DND-41 (cell line): Measurements from ENCODE around the gene STEAP3.

Experiments
- ATAC-seq: fragments of 200-7000 bp; cut with Tn5 transposase; 3 replicates; pipeline ENCODE4 v1.9.1; 2021; ENCODE audit warnings: low read depth; ENCODE audit not compliant: insufficient read depth
- DNase-seq: peaks from one replicate; pipeline ENCODE4 v3.0.0-alpha.2; 2020
- H2AFZ ChIP-seq: 2 replicates; pipeline ENCODE4 v1.6.0; 2012; ENCODE audit warnings: low read depth, low read length
- H3K27ac ChIP-seq: 2 replicates; pipeline ENCODE4 v1.5.1; 2012; ENCODE audit warnings: low read length, inconsistent platforms
- H3K27me3 ChIP-seq: fragments of 200-600 bp; sonication (generic); 2 replicates; pipeline ENCODE4 v1.6.0; 2012; ENCODE audit warnings: low read length, mild to moderate bottlenecking, inconsistent platforms; ENCODE audit not compliant: insufficient read depth, poor library complexity
- H3K36me3 ChIP-seq: 2 replicates; pipeline ENCODE4 v1.5.1; 2012; ENCODE audit warnings: low read length, inconsistent platforms; ENCODE audit not compliant: insufficient read depth
- H3K4me1 ChIP-seq: 2 replicates; pipeline ENCODE4 v1.5.1; 2012; ENCODE audit warnings: mild to moderate bottlenecking, low read length; ENCODE audit not compliant: insufficient read depth
- H3K4me2 ChIP-seq: 2 replicates; pipeline ENCODE4 v1.6.0; 2012; ENCODE audit warnings: mild to moderate bottlenecking, moderate library complexity, low read length, inconsistent platforms; ENCODE audit not compliant: insufficient read depth
- H3K4me3 ChIP-seq, 2 experiments: fragments of 200-600 bp in 1 of 2; shearing (Covaris generic) in 1 of 2; 2 replicates each; pipeline ENCODE4 v1.5.1; 2012 to 2016; ENCODE audit warnings: inconsistent platforms in 2 of 2, low read length in 2 of 2, mild to moderate bottlenecking in 2 of 2, low read depth in 1 of 2, moderate library complexity in 1 of 2
- H3K79me2 ChIP-seq: 2 replicates; pipeline ENCODE4 v1.6.0; 2012; ENCODE audit warnings: low read length, inconsistent platforms; ENCODE audit not compliant: insufficient read depth
- H3K9ac ChIP-seq: 2 replicates; pipeline ENCODE4 v1.6.0; 2012; ENCODE audit warnings: low read depth, mild to moderate bottlenecking, inconsistent platforms, low read length, moderate library complexity
- H3K9me3 ChIP-seq: 2 replicates; pipeline ENCODE4 v1.5.1; 2012; ENCODE audit warnings: low read length, moderate library complexity, mild to moderate bottlenecking, inconsistent platforms; ENCODE audit not compliant: insufficient read depth, severe bottlenecking
- H4K20me1 ChIP-seq: 2 replicates; pipeline ENCODE4 v1.6.0; 2012; ENCODE audit warnings: low read length; ENCODE audit not compliant: insufficient read depth
- EZH2 ChIP-seq: IDR thresholded peaks from 3 replicates; pipeline ENCODE4 v1.6.1; 2012; ENCODE audit warnings: borderline replicate concordance, low read depth, mild to moderate bottlenecking, moderate library complexity, low read length, inconsistent platforms; ENCODE audit not compliant: severe bottlenecking
- TF ChIP-seq, protein P1 (sequence below): IDR thresholded peaks from 2 replicates; pipeline ENCODE4 v1.5.1; 2012; ENCODE audit warnings: borderline replicate concordance, low read length, moderate library complexity, mild to moderate bottlenecking; ENCODE audit not compliant: poor library complexity, severe bottlenecking; ENCODE audit errors: extremely low read depth

STEAP3 gene

DNA sequence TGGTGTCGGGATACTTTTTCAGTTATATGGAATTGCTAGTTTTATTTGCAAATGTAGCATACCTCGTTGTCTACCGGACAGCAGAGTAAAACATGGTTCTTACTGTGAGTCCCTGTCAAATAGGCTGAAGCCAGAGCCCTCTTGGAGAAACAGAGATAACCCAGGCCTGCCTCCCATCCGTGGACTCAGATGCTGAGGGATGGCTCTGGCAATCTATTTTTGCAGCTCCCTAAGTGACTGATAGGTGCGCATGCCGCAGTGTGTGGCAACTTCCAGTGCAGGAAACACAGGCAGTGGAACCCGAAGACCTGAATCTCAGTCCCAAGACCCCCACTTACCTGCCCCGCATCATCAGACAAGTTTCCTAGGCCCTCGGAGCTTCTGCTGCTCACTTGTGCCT lies 33.6 kb downstream of the STEAP3 start:
- no peak overlapping the region for H3K9ac ChIP-seq
- DNase-seq (no peak), ATAC-seq (no peak)
- no peaks in the 10 kb centered on the region for H3K4me1 ChIP-seq
- no peaks in the 10 kb centered on the region for H3K9me3 ChIP-seq
- H3K36me3 ChIP-seq = no peaks in the 10 kb centered on the region
- no peak overlapping the region for H3K27ac ChIP-seq
- no peak overlapping the region for H2AFZ ChIP-seq
- no peaks in the 10 kb centered on the region for H3K79me2 ChIP-seq
- TF ChIP-seq EZH2 = no peak
- TF ChIP-seq, protein P1, sequence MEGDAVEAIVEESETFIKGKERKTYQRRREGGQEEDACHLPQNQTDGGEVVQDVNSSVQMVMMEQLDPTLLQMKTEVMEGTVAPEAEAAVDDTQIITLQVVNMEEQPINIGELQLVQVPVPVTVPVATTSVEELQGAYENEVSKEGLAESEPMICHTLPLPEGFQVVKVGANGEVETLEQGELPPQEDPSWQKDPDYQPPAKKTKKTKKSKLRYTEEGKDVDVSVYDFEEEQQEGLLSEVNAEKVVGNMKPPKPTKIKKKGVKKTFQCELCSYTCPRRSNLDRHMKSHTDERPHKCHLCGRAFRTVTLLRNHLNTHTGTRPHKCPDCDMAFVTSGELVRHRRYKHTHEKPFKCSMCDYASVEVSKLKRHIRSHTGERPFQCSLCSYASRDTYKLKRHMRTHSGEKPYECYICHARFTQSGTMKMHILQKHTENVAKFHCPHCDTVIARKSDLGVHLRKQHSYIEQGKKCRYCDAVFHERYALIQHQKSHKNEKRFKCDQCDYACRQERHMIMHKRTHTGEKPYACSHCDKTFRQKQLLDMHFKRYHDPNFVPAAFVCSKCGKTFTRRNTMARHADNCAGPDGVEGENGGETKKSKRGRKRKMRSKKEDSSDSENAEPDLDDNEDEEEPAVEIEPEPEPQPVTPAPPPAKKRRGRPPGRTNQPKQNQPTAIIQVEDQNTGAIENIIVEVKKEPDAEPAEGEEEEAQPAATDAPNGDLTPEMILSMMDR = no peak
- no peak overlapping the region for H3K4me2 ChIP-seq
- no peaks in the 10 kb centered on the region for H3K27me3 ChIP-seq
- H3K4me3 ChIP-seq = no peak overlapping the region
- no peaks in the 10 kb centered on the region for H4K20me1 ChIP-seq

GRCh38 chr2:119259296-119259860 lies 35.7 kb downstream of the STEAP3 start:
- TF ChIP-seq, protein P1 = no peak
- no peak for TF ChIP-seq EZH2
- ATAC-seq = no peak
- Histone ChIP-seq H2AFZ (no peak overlapping the region), H3K27ac (no peak overlapping the region), H3K36me3 (no peaks in the 10 kb centered on the region), H3K4me1 (no peaks in the 10 kb centered on the region), H3K79me2 (no peaks in the 10 kb centered on the region), H3K27me3 (no peaks in the 10 kb centered on the region), H3K9ac (no peak overlapping the region), H4K20me1 (no peaks in the 10 kb centered on the region), H3K4me3 (no peak overlapping the region), H3K4me2 (no peak overlapping the region), H3K9me3 (no peaks in the 10 kb centered on the region)
- no peak for DNase-seq

GRCh38 chr2:119260646-119261492 lies 37.2 kb downstream of the STEAP3 start:
- DNase-seq (no peak), ATAC-seq (no peak)
- Histone ChIP-seq H3K27me3 (peaks cover 4% of the 10 kb centered on the region), H3K79me2 (no peaks in the 10 kb centered on the region), H2AFZ (no peak overlapping the region), H3K36me3 (no peaks in the 10 kb centered on the region), H4K20me1 (no peaks in the 10 kb centered on the region), H3K27ac (no peak overlapping the region), H3K4me3 (no peak overlapping the region), H3K4me2 (no peak overlapping the region), H3K9ac (no peak overlapping the region), H3K9me3 (no peaks in the 10 kb centered on the region), H3K4me1 (no peaks in the 10 kb centered on the region)
- TF ChIP-seq, protein P1 = no peak
- no peak for TF ChIP-seq EZH2
